HG02870 (cell line): ENCODE data around the gene FBXO4.
"Not testable (repeated sequence)": the region's sequence is repeated elsewhere in the genome, so short reads cannot be mapped to it uniquely, and the experiment has no call there.

Source experiments
- ATAC-seq: cut with Tn5 transposase; IDR thresholded peaks from one replicate; pipeline ENCODE4 v1.9.1; 2021; ENCODE audit warnings: mild to moderate bottlenecking, moderate library complexity; ENCODE audit not compliant: unreplicated experiment

The FBXO4 gene

GRCh38 chr5:41978676-41979075, 53.6 kb downstream of the FBXO4 start:
- no peak for ATAC-seq

GRCh38 chr5:41980396-41980795, 55.3 kb downstream of the FBXO4 start:
- no peak for ATAC-seq

GRCh38 chr5:41980870-41981269, 55.8 kb downstream of the FBXO4 start:
- ATAC-seq = no peak

- ATAC-seq = not testable (repeated sequence)
These were observed 57.8 kb downstream of the FBXO4 start for GRCh38 chr5:41982858-41983257.

GRCh38 chr5:41983284-41983683, 58.2 kb downstream of the FBXO4 start:
- ATAC-seq = no peak

- no peak for ATAC-seq
These were observed 61.0 kb downstream of the FBXO4 start for GRCh38 chr5:41985945-41986695.
